Stomach (tissue), 4 donors: ENCODE data around the gene MSI2.

ENCODE experiments used
- EP300 ChIP-seq: sonication (generic); formaldehyde crosslinking; IDR thresholded peaks from one replicate; pipeline ENCODE4 v1.6.1; 2017; ENCODE audit warnings: antibody characterized with exemption
- POLR2AphosphoS5 ChIP-seq, 3 donors: sonication (generic); formaldehyde crosslinking; IDR thresholded peaks; one replicate each; pipeline ENCODE4 v1.6.1; 2016; ENCODE audit warnings: antibody characterized with exemption in 3 of 3
- TF ChIP-seq, protein P1 (sequence below), 7 experiments: fragments of 450-650 bp in 4 of 7; fragments of 200-600 bp in 3 of 7; sonication (generic) in 3 of 7; IDR thresholded peaks; one replicate each; pipeline ENCODE4 v1.5.1; 2016 to 2019; ENCODE audit warnings: antibody characterized with exemption in 7 of 7, control low read depth in 2 of 7, mild to moderate bottlenecking in 1 of 7

GRCh38 chr17:57308543-57309186, 52.3 kb downstream of the MSI2 start:
- TF ChIP-seq, protein P1, sequence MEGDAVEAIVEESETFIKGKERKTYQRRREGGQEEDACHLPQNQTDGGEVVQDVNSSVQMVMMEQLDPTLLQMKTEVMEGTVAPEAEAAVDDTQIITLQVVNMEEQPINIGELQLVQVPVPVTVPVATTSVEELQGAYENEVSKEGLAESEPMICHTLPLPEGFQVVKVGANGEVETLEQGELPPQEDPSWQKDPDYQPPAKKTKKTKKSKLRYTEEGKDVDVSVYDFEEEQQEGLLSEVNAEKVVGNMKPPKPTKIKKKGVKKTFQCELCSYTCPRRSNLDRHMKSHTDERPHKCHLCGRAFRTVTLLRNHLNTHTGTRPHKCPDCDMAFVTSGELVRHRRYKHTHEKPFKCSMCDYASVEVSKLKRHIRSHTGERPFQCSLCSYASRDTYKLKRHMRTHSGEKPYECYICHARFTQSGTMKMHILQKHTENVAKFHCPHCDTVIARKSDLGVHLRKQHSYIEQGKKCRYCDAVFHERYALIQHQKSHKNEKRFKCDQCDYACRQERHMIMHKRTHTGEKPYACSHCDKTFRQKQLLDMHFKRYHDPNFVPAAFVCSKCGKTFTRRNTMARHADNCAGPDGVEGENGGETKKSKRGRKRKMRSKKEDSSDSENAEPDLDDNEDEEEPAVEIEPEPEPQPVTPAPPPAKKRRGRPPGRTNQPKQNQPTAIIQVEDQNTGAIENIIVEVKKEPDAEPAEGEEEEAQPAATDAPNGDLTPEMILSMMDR (IDR thresholded peaks at IDR 0.05): no peak
- TF ChIP-seq POLR2AphosphoS5 (IDR thresholded peaks at IDR 0.05): no peak
- TF ChIP-seq EP300: no peak
